CD4-positive, alpha-beta T cell treated with Interleukin-4 for 4 hours (primary cell): Measurements from ENCODE around the gene PLEKHA4.
A peak's percentile ranks its signal among the peaks of the same experiment; 100 is the strongest.

Experiments
- DNase-seq: peaks from one replicate; pipeline ENCODE4 v3.0.0-alpha.2; 2020

Gene PLEKHA4

GRCh38 chr19:48821633-48822032 lies 46.8 kb downstream of the PLEKHA4 start:
- DNase-seq: no peak

DNA sequence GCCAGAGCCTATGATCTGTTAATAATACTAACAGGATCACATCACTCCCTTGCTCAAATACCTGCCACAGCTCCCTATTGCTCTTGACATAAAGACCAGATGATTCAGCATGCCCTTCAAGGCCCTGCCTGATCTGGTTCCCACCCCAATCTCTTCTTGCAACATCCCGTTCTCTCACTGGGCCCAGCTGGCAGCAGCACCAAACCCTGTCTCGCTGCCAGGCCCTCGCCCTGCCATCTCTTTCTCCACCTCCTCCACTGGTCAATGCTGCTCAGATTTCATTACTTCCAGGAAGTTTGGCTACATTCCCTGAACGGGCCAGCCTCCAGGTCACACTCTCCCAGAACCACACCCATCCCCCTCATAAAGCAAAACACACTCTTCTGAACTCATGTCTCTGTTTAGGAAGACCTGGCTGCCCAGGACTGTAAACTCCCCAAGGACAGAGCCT lies 49.0 kb downstream of the PLEKHA4 start:
- DNase-seq: no peak

DNA sequence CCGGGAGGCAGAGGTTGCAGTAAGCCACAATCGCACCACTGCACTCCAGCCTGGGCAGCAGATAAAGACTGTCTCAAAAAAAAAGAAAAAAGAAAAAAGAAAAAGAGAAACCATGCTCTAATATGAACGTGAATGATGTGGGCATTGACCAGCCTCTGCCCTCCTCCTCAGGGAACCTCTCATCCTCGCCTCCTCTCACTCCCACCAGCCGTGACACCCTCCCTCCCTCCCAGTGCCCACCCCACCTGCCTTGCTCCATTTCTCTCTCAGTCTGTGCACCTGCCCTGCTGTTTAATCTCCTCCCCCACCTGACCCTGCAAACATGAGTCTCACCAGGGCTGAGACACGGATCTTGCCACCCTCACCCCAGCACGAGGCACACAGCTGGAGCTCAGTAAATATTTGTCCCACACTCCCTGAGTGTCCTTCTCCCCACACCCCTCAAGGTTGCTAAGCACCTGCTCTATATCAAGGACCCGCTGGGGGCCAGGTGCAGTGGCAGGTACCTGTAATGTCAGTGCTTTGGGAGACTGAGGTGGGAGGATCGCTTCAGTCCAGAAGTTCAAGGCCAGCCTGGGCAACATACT lies 50.1 kb downstream of the PLEKHA4 start:
- no peak for DNase-seq

GRCh38 chr19:48817585-48818124 lies 50.8 kb downstream of the PLEKHA4 start:
- DNase-seq: no peak

DNA sequence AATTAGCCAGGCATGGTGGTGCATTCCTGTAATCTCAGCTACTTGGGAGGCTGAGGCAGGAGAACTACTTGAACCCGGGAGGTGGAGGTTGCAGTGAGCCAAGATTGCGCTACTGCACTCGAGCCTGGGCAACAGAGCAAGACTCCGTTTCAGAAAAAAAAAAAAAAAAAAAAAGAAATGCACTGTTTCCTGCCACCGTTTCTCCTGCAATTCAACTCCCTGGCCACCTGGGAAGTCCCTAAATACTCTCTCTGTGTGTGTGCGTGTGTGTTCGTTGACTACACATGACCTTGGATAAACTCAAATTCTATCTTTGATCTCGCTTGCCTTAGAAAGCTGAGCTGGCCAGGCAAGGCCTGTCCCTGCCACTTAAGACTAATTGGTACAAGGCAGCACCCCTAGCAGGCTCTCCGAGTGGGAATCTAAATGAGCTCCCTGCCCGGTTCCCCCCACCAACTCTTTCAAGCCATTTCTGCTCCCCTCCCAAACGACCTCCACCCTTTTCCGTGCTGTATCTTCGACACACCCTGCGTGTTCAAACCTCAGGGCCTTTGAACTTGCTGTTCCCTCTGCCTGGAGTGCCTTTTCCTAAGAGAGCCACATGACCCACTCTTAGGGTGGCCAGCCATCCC lies 52.4 kb downstream of the PLEKHA4 start:
- peak; percentile 31 for DNase-seq

DNA sequence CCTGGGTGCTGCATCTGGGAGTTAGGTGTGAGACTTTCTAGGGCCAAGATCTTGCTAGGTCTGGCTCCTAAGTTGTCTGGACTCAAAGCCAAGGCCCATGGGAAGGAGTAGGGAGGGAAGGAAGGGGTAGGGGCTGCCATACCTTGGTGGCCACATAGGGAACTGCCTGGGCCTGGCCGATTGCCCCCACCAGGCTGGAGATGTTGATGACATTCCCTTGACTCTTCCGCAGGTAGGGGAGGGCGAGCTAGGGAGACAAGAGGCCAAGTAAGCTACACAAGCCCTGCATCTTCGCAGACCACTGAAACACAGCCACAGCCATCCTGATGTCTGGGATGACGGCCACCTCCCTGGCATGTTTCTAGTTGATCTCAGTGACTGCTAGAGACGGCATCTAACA lies 53.5 kb downstream of the PLEKHA4 start:
- DNase-seq: no peak

GRCh38 chr19:48813123-48813913 lies 55.1 kb downstream of the PLEKHA4 start:
- DNase-seq: no peak

DNA sequence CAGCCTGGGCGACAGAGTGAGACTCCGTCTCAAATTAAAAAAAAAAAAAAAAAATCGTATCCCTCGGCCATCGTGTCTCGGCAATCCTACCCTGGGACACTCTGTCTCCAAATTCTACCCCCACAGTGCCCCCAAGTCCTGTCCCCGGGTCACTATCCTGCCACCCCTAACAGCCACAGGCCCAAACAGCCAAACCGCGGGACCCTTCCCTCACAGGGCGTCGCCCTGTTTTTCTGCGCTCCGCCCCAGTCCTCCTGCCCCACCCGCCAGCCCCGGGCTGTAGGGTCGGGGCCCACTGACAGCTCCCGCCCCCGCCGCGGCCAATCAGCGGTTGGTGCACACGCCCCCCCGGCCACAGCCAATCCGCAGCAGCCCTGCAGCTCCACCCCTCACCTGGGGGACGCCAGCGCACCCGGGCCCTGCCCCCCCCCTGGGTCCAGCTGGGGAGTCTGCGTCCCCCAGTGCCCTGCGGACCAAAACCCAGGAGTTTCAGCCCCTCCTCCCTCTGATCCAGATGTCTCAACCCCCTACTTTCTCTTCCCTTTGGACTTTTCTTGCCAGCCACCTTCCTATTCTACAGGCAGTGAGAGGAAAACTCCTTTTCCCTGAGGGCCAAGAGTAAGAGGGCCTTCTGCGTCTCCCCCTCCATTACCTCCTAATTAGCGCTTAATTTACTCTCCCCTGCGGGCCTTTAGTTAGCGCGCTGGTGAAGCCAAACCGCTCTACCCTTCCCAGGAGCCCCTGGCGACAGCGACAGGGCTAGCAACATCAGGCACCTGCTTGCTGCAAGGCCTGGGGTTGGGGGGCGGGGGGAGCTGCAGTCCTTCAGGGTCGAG lies 56.1 kb downstream of the PLEKHA4 start:
- peak; percentile 56 for DNase-seq

GRCh38 chr19:48810151-48810550 lies 58.3 kb downstream of the PLEKHA4 start:
- no peak for DNase-seq

DNA sequence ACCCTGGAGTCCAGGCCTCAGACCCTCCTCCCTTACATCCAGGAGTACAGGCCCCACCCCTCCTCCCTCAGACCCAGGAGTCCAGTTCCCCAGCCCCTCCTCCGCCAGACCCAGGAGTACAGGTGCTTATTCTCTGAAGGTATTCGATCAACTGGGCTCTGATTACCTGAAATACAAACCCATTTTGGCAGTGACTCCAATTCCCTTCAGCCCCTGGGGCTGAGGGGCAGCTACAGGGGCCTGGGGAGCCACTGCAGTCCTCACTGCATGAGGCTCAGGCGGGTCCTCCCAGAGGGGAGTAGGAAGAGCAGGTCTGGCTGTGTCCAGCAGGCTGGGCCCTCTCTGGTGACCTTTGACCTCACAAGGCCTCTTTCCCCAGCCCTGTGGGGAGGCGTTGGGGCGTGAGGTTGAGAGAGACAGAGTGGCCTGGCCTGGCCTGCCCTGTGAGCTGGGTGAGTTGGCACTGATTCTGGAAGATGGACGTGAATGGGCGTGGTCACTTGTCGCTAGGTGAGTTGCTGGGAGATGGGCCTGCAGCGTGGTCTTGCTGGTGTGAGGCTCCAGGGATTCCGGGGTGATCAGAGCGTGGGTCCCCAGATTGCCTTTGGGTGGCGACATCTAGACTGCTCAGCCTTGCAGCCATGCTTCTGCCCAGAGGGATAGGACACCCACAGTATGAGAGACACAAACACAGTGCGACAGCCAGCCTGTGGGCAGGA lies 60.7 kb downstream of the PLEKHA4 start:
- no peak for DNase-seq

GRCh38 chr19:48806818-48807589 lies 61.4 kb downstream of the PLEKHA4 start:
- no peak for DNase-seq

DNA sequence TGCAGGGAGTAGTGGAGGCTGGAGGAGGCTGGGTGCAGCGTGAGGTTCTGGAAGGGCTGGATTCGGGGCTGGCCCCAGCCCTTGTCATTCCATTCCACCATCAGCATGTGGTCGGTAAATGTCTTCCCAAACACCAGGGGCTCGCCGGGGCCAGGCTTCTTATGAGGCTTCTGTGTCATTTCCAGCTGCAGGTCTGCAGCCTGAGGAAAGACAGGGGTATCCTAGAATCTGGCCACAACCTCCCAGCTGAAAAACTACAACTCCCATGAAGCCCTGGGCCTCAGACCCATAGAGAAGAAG lies 61.9 kb downstream of the PLEKHA4 start:
- DNase-seq: peak; percentile 41

GRCh38 chr19:48805452-48805851 lies 63.0 kb downstream of the PLEKHA4 start:
- DNase-seq: no peak

DNA sequence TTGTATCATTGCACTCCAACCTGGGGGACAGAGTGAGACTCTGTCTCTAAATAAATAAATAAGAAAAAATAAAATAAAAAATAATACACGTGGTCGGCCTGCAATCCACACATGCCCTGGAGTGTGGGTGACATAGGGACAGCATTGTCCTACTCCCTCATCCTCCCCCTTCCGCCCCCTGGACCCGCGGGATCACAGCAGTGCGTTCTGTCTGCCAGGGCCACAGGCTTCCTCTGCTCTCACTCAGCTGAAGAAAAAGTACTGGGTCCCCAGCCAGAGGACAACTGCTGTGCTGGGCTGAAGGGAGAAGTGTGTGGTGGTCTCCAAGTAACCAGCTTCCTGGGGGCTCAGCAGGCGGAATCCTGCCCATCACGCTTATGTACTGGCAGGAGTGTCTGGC lies 63.9 kb downstream of the PLEKHA4 start:
- no peak for DNase-seq

GRCh38 chr19:48802623-48803022 lies 65.8 kb downstream of the PLEKHA4 start:
- no peak for DNase-seq

- no peak for DNase-seq
Observed at GRCh38 chr19:48799358-48800300, 68.8 kb downstream of the PLEKHA4 start.

DNA sequence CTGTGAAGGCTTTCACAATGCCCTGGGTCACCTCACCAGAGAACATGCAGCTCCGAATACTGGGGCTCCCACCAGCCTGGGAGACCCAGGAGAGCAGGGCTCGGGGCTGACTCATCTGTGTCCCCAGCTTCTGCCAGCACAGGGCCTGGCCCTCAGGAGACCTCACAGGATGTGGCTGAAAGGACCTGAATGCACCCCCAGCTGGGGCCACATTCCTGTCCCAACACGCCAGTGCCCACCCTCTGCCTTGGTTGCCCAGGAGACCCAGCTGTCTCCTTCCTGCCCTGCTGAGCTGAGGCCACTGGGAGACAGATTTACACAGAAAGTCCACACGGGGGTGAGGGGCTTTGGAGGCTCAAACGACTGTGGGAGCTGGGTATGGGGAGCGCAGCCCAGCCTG lies 69.5 kb downstream of the PLEKHA4 start:
- no peak for DNase-seq

- DNase-seq: no peak
Observed at GRCh38 chr19:48797103-48797502, 71.3 kb downstream of the PLEKHA4 start.

DNA sequence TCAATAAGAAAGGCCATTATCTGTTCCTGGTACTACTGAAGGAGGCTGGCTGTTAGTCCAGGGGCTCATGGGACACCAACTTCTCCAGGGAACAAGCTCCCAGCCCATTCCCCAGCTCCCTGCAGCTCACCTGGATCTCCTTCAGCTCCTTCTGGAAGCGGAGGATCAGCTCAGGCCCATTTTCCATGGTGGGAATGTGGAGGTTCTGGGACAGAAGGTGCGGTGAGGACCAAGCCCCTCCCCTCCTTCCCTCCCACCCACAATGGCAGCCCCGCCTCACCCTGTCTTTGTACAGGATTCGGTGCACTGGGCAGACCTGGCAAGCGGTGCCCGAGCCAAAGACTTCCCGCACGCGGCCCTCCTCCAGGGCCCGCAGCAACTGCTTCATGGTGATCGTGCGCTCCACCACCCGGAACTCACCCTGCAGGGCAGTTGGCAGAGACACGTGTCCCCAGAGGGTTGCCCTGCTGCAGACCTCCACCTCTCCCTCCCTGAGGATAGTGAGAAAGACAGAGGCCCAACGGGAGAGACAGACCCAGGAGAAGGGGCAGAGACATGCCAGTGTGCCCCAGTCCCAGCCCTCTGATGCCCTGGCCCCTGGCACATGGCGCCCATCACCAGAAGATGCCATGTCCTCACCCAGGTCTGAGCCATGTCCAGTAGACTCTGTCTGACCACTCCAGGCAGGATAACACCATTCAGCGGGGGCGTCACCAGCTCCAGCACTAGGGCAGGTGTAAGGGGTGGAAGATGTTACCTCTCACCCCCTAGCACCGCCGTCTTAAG lies 71.9 kb downstream of the PLEKHA4 start:
- no peak for DNase-seq

DNA sequence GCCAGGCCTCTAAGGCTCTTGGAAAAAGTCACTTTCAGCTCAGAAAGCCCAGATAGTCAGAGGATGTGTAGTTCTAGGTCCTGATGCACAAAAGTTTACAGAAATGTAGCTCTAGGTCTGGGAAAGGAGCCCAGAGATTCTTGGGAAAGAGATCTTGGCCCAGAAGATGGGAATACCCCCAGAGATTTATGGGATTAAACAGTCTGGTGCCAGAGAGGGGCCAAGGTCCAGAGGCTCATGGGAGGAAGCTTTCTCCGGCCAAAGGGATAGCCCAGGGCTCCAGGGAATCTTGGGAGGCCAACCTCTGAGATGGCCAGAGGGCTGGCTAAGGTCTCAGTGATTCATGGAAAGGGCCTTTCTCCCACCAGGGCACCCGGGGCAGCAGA lies 72.7 kb downstream of the PLEKHA4 start:
- DNase-seq: no peak
